Body of pancreas (tissue), 4 donors: ENCODE measurements around the gene IQCF5.

Experiments
- POLR2A ChIP-seq, 3 donors: fragments of 450-650 bp; IDR thresholded peaks; one replicate each; pipeline ENCODE4 v1.6.1; 2016; ENCODE audit warnings: antibody characterized with exemption in 3 of 3, mild to moderate bottlenecking in 2 of 3
- TF ChIP-seq, protein P1 (sequence below), 7 experiments: fragments of 450-650 bp in 4 of 7; fragments of 200-600 bp in 3 of 7; sonication (generic) in 3 of 7; IDR thresholded peaks; one replicate each; pipeline ENCODE4 v1.5.1; 2016 to 2019; ENCODE audit warnings: antibody characterized with exemption in 7 of 7

DNA sequence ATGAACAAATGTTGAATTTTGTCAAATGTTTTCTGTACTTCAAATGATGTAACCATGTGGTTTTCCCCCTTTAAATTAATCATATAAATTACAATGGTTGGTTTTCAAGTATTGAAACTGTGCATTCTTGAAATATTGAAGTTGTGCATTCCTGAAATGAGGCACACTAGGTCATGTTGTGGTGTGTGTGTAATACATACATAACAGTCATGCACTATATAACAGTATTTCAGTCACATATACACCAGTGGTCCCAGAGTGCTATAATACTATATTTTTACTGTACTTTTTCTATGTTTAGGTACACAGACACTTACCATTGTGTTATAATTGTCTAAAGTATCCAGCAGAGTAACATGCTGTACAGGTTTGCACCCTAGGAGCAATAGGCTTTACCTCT, 11.0 kb upstream of the IQCF5 start:
- TF ChIP-seq POLR2A (IDR thresholded peaks at IDR 0.05): no peak
- TF ChIP-seq, protein P1, sequence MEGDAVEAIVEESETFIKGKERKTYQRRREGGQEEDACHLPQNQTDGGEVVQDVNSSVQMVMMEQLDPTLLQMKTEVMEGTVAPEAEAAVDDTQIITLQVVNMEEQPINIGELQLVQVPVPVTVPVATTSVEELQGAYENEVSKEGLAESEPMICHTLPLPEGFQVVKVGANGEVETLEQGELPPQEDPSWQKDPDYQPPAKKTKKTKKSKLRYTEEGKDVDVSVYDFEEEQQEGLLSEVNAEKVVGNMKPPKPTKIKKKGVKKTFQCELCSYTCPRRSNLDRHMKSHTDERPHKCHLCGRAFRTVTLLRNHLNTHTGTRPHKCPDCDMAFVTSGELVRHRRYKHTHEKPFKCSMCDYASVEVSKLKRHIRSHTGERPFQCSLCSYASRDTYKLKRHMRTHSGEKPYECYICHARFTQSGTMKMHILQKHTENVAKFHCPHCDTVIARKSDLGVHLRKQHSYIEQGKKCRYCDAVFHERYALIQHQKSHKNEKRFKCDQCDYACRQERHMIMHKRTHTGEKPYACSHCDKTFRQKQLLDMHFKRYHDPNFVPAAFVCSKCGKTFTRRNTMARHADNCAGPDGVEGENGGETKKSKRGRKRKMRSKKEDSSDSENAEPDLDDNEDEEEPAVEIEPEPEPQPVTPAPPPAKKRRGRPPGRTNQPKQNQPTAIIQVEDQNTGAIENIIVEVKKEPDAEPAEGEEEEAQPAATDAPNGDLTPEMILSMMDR (IDR thresholded peaks at IDR 0.05): no peak
